HG03571 (cell line): ENCODE measurements around the gene CBFA2T3.

Source experiments
- ATAC-seq: cut with Tn5 transposase; IDR thresholded peaks from one replicate; pipeline ENCODE4 v1.9.1; 2021; ENCODE audit not compliant: unreplicated experiment

Gene CBFA2T3

GRCh38 chr16:88911136-88911945 is 65.7 kb downstream of the CBFA2T3 start:
- no peak for ATAC-seq

GRCh38 chr16:88910284-88911135 is 66.5 kb downstream of the CBFA2T3 start:
- no peak for ATAC-seq

- ATAC-seq: no peak
These were observed 67.4 kb downstream of the CBFA2T3 start for GRCh38 chr16:88909431-88910210.

GRCh38 chr16:88908307-88908706 is 68.7 kb downstream of the CBFA2T3 start:
- ATAC-seq: no peak

GRCh38 chr16:88907768-88908167 is 69.2 kb downstream of the CBFA2T3 start:
- no peak for ATAC-seq

GRCh38 chr16:88906535-88907105 is 70.4 kb downstream of the CBFA2T3 start:
- ATAC-seq: no peak

- no peak for ATAC-seq
These were observed 71.0 kb downstream of the CBFA2T3 start for GRCh38 chr16:88906020-88906419.

- ATAC-seq: no peak
These were observed 71.4 kb downstream of the CBFA2T3 start for GRCh38 chr16:88905563-88905962.

- no peak for ATAC-seq
These were observed 72.2 kb downstream of the CBFA2T3 start for GRCh38 chr16:88904676-88905365.

GRCh38 chr16:88903267-88903666 is 73.7 kb downstream of the CBFA2T3 start:
- no peak for ATAC-seq

GRCh38 chr16:88902744-88903143 is 74.3 kb downstream of the CBFA2T3 start:
- ATAC-seq: no peak

- no peak for ATAC-seq
These were observed 75.2 kb downstream of the CBFA2T3 start for GRCh38 chr16:88901718-88902337.

- ATAC-seq: no peak
These were observed 76.3 kb downstream of the CBFA2T3 start for GRCh38 chr16:88900662-88901052.

- ATAC-seq: no peak
These were observed 76.9 kb downstream of the CBFA2T3 start for GRCh38 chr16:88899901-88900661.

- no peak for ATAC-seq
These were observed 79.1 kb downstream of the CBFA2T3 start for GRCh38 chr16:88897696-88898425.

- ATAC-seq: no peak
These were observed 80.6 kb downstream of the CBFA2T3 start for GRCh38 chr16:88896238-88897070.

GRCh38 chr16:88895335-88895734 is 81.7 kb downstream of the CBFA2T3 start:
- no peak for ATAC-seq
